HAP-1 (cell line): ENCODE results near the gene SBSN.

Experiments
- DNase-seq, 2 experiments: peaks; one replicate each; pipeline ENCODE4 v3.0.0-alpha.2; 2016 to 2020; ENCODE audit warnings: low spot score in 2 of 2
- H3K27me3 ChIP-seq: fragments of 250-450 bp; sonication (Bioruptor Pico); 2 replicates; pipeline ENCODE4 v1.5.1; 2020; ENCODE audit warnings: low read depth, mild to moderate bottlenecking, moderate library complexity
- H3K36me3 ChIP-seq: fragments of 250-450 bp; sonication (Bioruptor Pico); replicated peaks from 2 replicates; pipeline ENCODE4 v1.5.1; 2020; ENCODE audit warnings: mild to moderate bottlenecking
- H3K4me1 ChIP-seq: fragments of 250-450 bp; sonication (Bioruptor Pico); 2 replicates; pipeline ENCODE4 v1.5.1; 2020; ENCODE audit warnings: mild to moderate bottlenecking
- H3K4me3 ChIP-seq: fragments of 250-450 bp; sonication (Bioruptor Pico); 2 replicates; pipeline ENCODE4 v1.5.1; 2020; ENCODE audit warnings: mild to moderate bottlenecking, moderate library complexity
- H3K9me3 ChIP-seq: fragments of 250-450 bp; sonication (Bioruptor Pico); 2 replicates; pipeline ENCODE4 v1.5.1; 2020; ENCODE audit warnings: mild to moderate bottlenecking, moderate library complexity
- in situ Hi-C: fragments of 300-500 bp; cut with MboI; formaldehyde crosslinking; loops from 3 replicates; pipeline ENCODE4 v1.14.3; 2020; ENCODE audit warnings: low sequenced_read_pairs, inconsistent platforms, mixed read lengths

SBSN gene

DNA sequence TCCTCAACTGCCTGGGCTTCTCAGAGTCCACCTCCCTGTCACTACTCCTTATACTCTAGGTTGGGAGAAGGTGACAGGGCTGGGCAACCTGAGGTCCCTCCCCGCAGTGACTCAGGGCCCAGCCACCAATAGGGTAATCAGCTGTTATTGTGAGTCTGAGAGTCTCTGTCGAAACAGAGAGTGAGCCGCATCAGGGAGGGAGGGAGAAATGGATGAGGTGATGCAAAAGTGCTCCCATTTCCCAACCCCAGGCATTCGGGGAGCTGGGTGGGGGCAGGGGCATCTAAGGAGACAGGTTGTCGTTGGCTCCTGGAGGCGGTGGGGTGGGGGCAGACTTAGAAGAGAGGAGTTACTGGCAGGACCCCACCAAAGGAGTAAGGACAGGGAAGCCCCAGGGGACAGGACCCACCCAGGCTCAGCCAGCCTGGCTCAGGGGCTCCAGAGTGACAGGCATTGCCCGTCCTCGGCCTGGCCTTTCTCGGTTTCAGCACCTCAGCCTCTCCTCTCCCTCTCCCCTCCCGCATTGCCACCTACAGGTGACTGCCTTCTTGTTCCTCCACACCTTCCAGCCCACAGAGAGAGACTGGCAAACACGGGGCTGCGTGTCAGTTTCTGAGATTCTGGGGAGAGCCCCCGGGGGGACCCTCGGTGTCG, 14.4 kb downstream of the SBSN start, which contains the start of gene DMKN:
Gene DMKN (minus strand): TSS at position 22 of the 654 bp plus-strand sequence. CDS start 174 bp downstream, outside the sequence.
- Histone ChIP-seq H3K36me3 (no peaks in the 10 kb centered on the region), H3K9me3 (no peaks in the 10 kb centered on the region), H3K27me3 (no peaks in the 10 kb centered on the region), H3K4me3 (no peak within 1 kb of the TSS), H3K4me1 (peaks cover 4% of the 10 kb centered on the region; the same call in 1 of the 2 replicates)
- no peak for DNase-seq
- in situ Hi-C loops = no loop called here

- Histone ChIP-seq H3K4me3 (no peak overlapping the region), H3K27me3 (no peaks in the 10 kb centered on the region), H3K9me3 (no peaks in the 10 kb centered on the region), H3K36me3 (peaks cover 2% of the 10 kb centered on the region; the same call in 1 of the 2 replicates), H3K4me1 (peaks cover 6% of the 10 kb centered on the region; the same call in 1 of the 2 replicates)
- DNase-seq = no peak
- in situ Hi-C loops = no loop called here
Measured at GRCh38 chr19:35512831-35513627, 15.1 kb downstream of the SBSN start.

DNA sequence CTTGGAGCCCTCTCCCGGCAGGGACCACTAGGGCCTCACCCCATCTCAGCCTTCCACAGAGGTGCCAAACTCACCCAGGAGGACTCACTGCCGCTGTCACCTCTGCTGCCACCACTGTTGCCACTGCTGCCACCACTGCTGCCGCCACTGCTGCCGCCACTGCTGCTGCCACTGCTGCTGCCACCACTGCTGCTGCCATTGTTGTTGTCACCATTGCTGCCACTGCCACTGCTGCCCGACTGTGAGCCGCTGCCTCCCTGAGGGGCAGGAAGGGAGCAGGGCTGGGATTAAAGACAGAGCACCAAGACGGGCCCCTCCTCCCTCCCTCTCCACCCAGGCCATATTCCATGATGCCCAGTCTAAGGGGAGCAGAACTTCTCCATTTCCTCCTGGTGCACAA, 16.8 kb downstream of the SBSN start:
- Histone ChIP-seq H3K36me3 (peaks cover 5% of the 10 kb centered on the region; the same call in 1 of the 2 replicates), H3K4me3 (no peak overlapping the region), H3K27me3 (no peaks in the 10 kb centered on the region), H3K9me3 (no peaks in the 10 kb centered on the region), H3K4me1 (peaks cover 6% of the 10 kb centered on the region; the same call in 1 of the 2 replicates)
- in situ Hi-C loops = no loop called here
- DNase-seq = no peak

- Histone ChIP-seq H3K4me3 (peak overlapping the region; percentile 47), H3K9me3 (no peaks in the 10 kb centered on the region), H3K27me3 (no peaks in the 10 kb centered on the region), H3K36me3 (peaks cover 9% of the 10 kb centered on the region), H3K4me1 (peaks cover 6% of the 10 kb centered on the region; the same call in 1 of the 2 replicates)
- no peak for DNase-seq
- in situ Hi-C loops = no loop called here
Measured at GRCh38 chr19:35510626-35510964, 17.5 kb downstream of the SBSN start.

DNA sequence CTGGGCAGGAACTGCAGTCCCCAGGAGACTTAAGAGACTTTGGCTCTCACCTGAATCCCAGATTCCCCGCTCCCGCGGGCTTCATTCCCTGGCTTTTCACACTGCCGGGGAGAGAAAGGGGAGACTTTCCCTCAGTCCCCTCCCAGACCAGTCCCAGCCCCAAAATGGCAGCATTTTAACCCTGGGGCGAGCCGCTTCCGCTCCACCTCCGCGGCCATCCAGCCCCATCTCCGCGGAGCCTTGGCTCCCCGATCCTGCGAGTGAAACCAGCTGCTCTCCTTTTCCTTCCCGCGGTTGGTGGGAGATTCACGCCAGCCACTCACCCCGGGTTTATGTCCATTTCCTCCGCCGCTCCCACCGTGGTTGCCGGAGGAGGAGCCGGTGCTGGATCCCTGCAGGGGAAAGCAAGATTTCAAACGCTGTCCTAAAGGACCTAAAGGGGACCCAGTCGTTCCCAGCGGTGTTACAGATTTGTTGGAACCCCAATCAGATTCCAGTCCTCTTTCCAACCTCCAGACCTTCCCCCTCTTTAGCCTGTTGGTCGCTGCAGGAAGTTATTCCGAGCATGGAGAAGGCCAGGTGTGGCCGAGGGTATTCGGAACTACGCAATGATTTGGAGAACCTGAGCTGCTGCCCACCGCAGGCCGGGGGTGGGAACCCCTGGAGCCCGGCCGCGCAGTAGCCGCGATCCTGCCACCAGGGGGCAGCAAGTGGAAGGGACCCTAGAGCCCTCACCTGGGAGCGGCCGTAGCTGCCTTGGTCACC, 18.1 kb downstream of the SBSN start:
- peak; percentile 69 to 93 for DNase-seq

GRCh38 chr19:35509018-35509652, 19.0 kb downstream of the SBSN start:
- peak; percentile 56 to 77 for DNase-seq
- H3K4me3 ChIP-seq = peak overlapping the region; percentile 47
- in situ Hi-C loops = no loop called here
- H3K9me3 ChIP-seq = no peaks in the 10 kb centered on the region
- no peaks in the 10 kb centered on the region for H3K27me3 ChIP-seq
- peaks cover 15% of the 10 kb centered on the region for H3K36me3 ChIP-seq
- H3K4me1 ChIP-seq = peaks cover 6% of the 10 kb centered on the region; the same call in 1 of the 2 replicates

More for the DNA sequence above, 18.1 kb downstream of the SBSN start:
- Histone ChIP-seq H3K27me3 (no peaks in the 10 kb centered on the region), H3K4me3 (peak overlapping the region; percentile 47), H3K9me3 (no peaks in the 10 kb centered on the region), H3K4me1 (peaks cover 6% of the 10 kb centered on the region; the same call in 1 of the 2 replicates), H3K36me3 (peaks cover 15% of the 10 kb centered on the region)
- in situ Hi-C loops = no loop called here

GRCh38 chr19:35508129-35508528, 20.0 kb downstream of the SBSN start:
- H3K36me3 ChIP-seq = peaks cover 15% of the 10 kb centered on the region
- H3K4me1 ChIP-seq = peaks cover 6% of the 10 kb centered on the region; the same call in 1 of the 2 replicates
- no peak for DNase-seq
- no peak overlapping the region for H3K4me3 ChIP-seq
- in situ Hi-C loops = no loop called here
- H3K27me3 ChIP-seq = no peaks in the 10 kb centered on the region
- no peaks in the 10 kb centered on the region for H3K9me3 ChIP-seq

DNA sequence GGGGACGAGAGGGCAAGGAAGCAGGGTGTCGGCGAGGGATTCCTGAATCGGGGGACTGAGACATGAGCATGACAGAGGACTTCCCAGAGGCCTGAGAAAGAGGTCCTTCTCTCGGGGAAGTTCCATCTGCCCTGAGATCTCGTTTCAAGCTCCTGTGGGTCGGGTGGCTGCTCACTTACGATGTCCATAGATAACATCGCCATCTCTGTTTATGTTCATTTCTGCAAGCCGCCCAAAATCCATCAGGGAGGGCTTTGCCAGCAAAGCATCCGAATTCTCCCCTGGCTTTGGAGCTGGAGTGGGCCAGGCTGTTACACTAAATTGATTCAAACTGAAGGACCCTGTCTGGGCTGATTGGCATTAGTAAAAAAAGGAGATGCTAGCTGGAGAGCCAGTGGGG, 20.6 kb downstream of the SBSN start:
- Histone ChIP-seq H3K9me3 (no peaks in the 10 kb centered on the region), H3K4me1 (peaks cover 6% of the 10 kb centered on the region; the same call in 1 of the 2 replicates), H3K4me3 (no peak overlapping the region), H3K36me3 (peaks cover 15% of the 10 kb centered on the region), H3K27me3 (no peaks in the 10 kb centered on the region)
- no peak for DNase-seq
- in situ Hi-C loops = no loop called here

DNA sequence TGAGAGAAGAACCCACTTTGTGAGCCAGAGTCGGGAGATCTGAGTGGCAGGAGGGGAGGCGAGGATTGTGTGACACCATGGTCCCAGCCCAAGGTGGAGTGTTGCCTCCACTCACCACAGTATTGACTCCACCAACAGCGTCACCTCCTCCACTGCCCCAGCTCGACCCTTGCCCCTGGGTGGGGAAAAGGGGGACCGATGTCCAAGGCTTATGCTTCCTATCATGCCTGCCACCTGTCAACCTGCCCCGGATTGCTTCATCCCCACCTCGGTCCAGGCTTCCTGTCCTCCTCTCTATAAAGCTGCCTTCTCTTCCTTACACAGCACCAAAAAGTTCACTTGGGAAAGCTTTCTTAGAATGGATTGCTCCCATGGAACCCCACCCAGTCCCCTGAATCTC, 22.1 kb downstream of the SBSN start:
- H3K9me3 ChIP-seq = no peaks in the 10 kb centered on the region
- DNase-seq = no peak
- peaks cover 6% of the 10 kb centered on the region; the same call in 1 of the 2 replicates for H3K4me1 ChIP-seq
- no peak overlapping the region for H3K4me3 ChIP-seq
- in situ Hi-C loops = no loop called here
- H3K27me3 ChIP-seq = no peaks in the 10 kb centered on the region
- peaks cover 15% of the 10 kb centered on the region for H3K36me3 ChIP-seq

DNA sequence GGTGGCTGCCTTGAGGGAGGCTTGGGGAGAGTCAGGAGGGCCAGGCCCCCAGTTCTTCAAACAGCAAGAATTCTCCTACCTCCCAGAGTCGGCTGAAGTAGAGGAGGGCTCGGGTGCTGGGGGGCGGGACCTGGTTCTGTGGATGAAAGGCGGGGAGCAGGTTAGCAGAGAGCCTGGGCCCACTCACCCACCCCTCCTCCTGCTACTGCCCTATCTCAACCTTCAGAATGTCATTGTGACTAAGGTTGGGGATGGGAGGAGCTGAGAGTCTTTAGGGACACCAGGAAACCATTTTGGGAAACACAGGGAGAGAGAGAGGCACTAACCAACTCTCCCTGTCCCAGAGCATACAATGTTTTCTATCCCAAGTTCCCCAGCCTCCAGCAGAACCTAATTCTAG, 25.4 kb downstream of the SBSN start:
- DNase-seq = no peak
- Histone ChIP-seq H3K4me1 (no peaks in the 10 kb centered on the region), H3K27me3 (no peaks in the 10 kb centered on the region), H3K4me3 (no peak overlapping the region), H3K9me3 (no peaks in the 10 kb centered on the region), H3K36me3 (peaks cover 13% of the 10 kb centered on the region)
- in situ Hi-C loops = no loop called here

DNA sequence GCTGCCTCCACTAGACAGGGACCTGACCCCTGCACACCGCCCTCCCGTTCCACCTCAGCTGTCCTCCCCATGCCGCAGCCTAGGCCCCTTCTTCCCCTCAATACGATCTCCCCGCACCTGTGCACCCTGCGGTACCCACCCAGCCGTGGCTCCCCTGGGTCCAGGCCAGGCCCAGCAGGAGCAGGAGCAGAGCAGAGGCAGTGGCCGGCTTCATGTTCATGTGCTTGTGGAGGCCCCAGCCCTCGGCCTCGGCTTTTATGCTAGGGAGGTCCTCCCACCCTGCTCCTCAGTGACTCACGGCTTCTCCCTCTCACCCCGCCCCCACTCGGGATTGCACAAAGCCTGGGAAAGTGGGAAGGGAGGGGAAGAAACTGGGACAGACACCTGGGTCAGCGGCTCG, 26.4 kb downstream of the SBSN start:
- H3K9me3 ChIP-seq = no peaks in the 10 kb centered on the region
- in situ Hi-C loops = no loop called here
- no peak for DNase-seq
- no peak overlapping the region for H3K4me3 ChIP-seq
- H3K36me3 ChIP-seq = peaks cover 13% of the 10 kb centered on the region
- no peaks in the 10 kb centered on the region for H3K4me1 ChIP-seq
- H3K27me3 ChIP-seq = no peaks in the 10 kb centered on the region

DNA sequence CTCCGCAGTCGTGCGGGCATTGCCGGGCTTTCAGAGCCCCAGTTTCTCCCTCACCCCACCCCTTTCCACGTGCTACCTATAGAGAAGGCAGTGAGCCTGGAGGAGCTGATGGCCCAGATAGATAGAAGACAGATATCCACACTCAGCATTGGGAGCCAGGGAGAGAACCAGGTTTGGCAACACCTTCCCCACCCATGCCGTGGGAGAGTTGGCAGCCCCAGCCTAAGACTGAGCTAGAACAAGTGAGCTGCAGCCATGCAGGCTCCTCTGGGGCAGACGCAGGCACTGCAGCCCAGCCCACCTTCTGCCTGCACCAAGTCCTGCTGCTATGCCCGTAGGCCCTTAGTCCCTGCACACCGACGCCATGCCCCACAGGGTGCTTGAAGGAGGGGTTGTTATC, 27.5 kb downstream of the SBSN start:
- in situ Hi-C loops = no loop called here
- Histone ChIP-seq H3K9me3 (no peaks in the 10 kb centered on the region), H3K4me3 (no peak overlapping the region), H3K36me3 (peaks cover 9% of the 10 kb centered on the region), H3K27me3 (no peaks in the 10 kb centered on the region), H3K4me1 (no peaks in the 10 kb centered on the region)
- no peak for DNase-seq

GRCh38 chr19:35498984-35499527, 29.1 kb downstream of the SBSN start:
- Histone ChIP-seq H3K36me3 (peaks cover 2% of the 10 kb centered on the region; the same call in 1 of the 2 replicates), H3K4me3 (no peak overlapping the region), H3K27me3 (no peaks in the 10 kb centered on the region), H3K9me3 (no peaks in the 10 kb centered on the region), H3K4me1 (peaks cover 2% of the 10 kb centered on the region; the same call in 1 of the 2 replicates)
- in situ Hi-C loops = no loop called here
- DNase-seq = no peak
